HG02678 (cell line): ENCODE results near the gene BTBD9.

Experiments used
- ATAC-seq: cut with Tn5 transposase; IDR thresholded peaks from one replicate; pipeline ENCODE4 v1.9.1; 2021; ENCODE audit warnings: mild to moderate bottlenecking, moderate library complexity; ENCODE audit not compliant: unreplicated experiment

Gene BTBD9

DNA sequence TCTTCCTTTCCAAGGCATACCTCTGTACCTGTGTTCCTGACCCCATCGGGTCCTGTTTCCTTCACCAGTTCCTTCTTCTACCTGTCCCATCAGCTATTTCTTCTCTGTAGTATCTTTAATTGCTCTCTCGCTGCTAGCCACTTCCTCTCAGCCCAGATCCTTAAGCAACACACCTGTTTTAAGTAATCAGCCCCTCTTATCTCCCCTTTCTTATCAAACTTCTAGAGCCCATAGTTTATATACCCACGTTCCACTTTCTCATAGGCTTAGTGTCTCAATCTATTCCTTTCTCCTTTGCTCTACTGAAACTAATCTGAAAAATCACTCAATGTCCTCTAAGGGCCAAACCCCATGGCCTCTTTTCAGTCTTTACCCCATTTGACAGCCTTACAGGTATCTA is 239.6 kb downstream of the BTBD9 start:
- ATAC-seq, result no peak

DNA sequence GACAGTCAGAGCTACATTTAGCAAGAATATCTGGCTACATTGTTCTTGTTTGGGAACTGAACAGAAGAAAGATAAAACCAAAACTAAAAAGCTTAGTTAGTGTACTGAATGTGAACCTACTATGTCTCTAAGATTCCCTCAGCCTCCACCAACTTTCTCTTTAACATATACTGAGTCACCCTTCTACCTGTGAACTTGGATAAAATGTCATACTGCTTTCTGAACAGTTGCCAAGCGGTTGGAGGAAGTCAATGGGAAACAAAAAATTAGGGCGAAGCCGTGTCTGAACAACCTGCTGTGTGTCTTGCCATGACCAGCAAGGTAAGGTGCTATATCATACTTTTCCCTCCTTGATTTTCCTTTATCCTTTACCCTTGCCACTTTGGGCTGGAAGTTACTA is 243.5 kb downstream of the BTBD9 start:
- no peak for ATAC-seq

- no peak for ATAC-seq
Observed at GRCh38 chr6:38393986-38394385, 245.7 kb downstream of the BTBD9 start.

DNA sequence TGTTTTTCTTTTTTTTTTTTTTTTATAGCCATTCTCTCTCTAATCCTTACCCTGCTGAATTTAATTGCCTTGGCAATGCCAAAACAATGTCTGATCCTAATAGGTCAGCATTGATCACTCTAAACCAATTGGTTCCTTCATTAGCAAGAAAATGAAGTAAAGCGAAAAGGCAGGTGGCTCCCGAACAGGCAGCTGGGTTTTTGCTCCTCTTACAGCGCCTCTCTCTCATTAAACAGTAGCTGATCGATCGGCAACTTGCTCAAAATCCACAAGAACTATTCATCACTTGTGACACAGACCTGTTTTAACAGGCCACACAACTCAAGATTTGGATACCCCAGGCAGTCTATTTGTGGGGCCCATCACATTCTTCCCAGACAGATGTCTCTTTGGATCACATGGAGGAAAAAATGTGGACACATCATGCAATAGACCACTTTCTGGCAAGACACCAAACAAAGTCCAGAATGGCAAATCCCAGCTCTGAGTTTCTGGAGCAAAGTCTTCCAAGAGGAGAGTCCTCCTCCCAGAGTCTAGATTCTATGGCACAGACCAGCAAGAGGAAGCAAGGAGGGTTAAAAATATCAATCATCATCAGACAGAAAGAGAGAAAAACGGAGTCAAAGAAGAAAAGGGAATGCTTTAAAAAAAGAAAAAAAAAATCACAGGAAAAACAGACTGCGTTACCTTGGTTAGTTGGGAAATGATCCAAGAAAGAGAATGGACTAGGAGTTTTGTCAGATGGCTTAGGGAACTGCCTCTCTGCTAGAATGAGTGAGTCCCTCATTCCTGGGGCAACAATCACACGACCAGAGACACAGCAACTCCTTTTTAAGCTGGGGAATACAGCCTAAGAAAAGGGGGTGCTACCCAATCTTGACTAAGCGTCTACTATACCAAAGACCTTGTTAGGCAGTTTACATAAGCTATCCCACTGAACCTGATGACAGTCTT is 247.8 kb downstream of the BTBD9 start:
- no peak for ATAC-seq

GRCh38 chr6:38391206-38391605 is 248.5 kb downstream of the BTBD9 start:
- no peak for ATAC-seq

GRCh38 chr6:38389875-38390274 is 249.9 kb downstream of the BTBD9 start:
- ATAC-seq, result no peak

DNA sequence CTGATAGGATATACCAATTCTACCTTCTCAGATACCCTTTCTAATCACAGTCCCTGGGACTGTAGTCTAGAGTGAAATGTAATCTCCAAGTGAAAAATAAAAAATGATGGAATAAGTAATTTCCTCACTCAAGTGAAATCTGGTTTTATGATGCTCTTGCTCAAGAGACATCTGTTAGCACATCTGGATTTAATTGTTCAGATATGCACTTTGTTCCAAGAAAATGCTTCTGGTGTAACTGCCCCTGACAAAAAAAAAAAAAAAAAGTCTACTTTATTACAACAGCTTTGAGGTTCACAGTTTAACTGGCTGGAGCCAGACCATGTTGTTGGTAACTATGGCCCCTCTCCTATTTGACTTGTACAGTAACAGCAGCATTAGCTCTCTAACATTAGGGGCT is 251.8 kb downstream of the BTBD9 start:
- no peak for ATAC-seq

DNA sequence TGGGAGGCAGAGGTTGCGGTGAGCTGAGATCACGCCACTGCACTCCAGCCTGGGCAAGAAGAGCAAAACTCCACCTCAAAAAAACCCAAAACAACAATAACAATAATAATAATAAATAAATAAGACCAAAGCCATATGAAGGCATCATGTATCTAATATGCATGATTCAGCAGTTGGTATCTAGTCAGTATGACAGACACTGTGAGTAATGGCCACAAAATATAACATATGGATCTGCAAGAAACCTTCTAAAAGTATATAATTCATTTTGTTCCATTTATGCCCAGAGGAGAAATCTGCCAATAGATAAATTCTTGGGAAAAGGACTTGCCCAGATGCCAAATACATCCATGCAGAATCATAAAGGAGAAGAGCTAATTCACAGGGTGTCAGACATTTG is 252.3 kb downstream of the BTBD9 start:
- ATAC-seq, result no peak

- no peak for ATAC-seq
Observed at GRCh38 chr6:38378801-38379200, 260.9 kb downstream of the BTBD9 start.

GRCh38 chr6:38375937-38376336 is 263.8 kb downstream of the BTBD9 start:
- ATAC-seq, result no peak

GRCh38 chr6:38375341-38375740 is 264.4 kb downstream of the BTBD9 start:
- no peak for ATAC-seq

DNA sequence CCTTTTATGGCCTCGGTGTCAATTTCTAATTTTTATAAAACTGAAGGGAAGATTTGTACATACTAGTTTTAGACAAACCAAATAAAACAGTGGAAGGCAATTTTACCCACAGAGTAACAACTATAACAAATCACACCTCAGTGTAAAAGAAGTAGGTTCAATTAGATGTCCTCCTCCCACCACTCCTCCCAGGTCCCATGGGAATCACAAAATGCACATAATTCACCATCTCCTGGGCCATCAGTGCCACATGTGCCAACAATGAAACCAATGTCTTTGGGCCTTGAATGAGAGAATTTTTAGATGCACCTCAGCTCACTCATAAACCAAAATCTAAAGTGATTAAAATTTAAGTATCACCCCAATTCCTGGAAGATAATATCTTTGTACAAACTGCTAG is 267.8 kb downstream of the BTBD9 start:
- ATAC-seq, result no peak

DNA sequence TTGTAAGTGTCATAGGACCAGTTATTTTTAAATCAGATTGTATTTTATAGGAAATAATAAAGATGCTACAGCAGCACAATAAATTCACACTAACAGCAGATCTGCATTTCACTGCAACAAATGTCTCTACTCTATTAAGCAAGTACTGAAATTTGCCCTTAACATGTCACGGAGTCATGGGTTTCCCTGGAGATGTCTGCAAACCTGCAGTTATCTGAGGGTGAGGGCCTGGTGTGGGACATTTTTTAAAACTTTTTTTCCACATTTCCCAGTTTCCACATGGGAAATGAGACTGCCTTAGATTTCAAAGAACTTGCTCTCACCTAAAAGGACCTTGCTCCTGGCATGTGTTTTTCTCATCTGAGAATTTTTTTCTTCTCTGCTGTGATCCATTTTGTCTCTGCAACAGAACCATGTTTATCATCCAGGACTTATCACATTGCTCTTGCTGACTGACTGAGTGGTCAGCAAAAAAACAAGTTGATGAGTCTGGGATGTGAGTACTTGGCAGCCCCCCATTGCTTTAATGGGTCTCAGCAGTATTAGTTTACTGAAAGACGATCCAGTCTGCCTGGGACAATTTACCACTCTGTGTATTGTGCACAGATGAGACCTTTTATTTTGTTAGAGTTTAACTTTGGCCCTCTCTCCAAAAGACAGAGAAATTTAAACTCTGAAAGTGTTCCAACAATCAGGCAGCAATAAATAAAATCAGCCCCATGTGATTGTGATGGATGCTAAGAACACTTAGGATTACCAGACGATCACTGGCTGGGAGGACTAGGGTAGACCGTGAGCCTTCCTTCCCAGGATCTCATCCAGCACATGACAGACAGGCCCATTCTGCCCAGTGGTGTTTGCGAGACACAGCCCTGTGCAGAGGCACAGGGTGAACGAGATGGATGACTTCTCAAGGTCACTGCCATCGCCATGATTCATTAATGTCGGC is 268.8 kb downstream of the BTBD9 start:
- ATAC-seq, result no peak

GRCh38 chr6:38367231-38367630 is 272.5 kb downstream of the BTBD9 start:
- ATAC-seq, result no peak

GRCh38 chr6:38366234-38366633 is 273.5 kb downstream of the BTBD9 start:
- no peak for ATAC-seq

- ATAC-seq, result no peak
Observed at GRCh38 chr6:38364775-38365174, 275.0 kb downstream of the BTBD9 start.

- no peak for ATAC-seq
Observed at GRCh38 chr6:38364127-38364526, 275.6 kb downstream of the BTBD9 start.

DNA sequence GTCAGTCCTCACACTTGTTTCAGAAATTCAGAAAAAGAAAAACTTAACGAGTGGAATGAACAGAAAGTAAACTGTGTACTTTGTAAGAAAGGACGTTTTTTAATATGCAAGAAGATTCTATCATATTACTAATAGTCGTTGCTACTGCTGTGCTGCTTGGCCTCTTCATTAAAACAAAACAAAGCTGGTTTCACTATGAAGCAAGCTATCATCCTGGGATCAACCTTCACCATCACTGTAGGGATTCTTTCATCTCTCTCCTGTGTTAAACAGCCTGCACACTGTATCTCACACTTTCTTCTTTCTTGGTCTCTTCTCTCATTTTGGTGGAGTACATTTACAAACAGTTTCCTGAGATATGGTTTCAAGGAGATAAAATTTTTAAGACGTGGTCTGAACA is 284.2 kb downstream of the BTBD9 start:
- no peak for ATAC-seq

- no peak for ATAC-seq
Observed at GRCh38 chr6:38354905-38355304, 284.8 kb downstream of the BTBD9 start.

- ATAC-seq, result no peak
Observed at GRCh38 chr6:38354037-38354381, 285.7 kb downstream of the BTBD9 start.

DNA sequence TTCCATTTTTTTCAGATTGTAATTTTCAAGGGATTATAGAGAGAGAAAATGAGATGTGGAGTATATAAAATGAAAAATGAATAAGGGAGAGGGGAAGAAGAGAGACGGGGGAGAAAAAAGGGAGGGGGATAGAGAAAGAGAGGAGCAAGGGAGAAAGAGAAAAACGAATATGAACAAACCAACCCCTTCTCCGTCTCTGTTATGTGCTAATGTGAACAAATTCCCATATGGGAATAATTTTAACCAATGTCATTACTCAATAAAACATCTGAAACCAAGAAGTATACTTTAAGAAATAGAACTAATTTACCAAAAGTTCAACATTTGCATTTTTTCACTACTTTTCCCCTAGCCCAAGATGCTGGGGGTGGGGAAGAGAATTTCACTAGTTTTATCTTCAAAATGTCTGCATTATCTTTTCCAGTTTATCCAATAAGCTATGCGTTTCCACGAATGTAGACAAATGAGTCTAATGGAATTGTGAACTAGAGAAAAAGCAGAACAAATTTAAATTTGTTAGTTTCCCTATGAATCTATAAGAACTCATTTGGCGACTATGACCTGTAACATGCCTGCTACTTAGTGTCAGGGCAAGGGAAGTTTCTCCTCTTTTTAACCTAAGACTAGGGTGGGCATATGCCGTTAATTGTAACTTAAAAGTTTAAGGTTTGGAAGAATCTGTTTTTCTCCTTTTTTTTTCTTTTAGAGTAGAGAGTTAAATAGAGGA is 286.3 kb downstream of the BTBD9 start:
- ATAC-seq, result no peak
